Suprapubic skin (tissue), 4 donors: ENCODE data around the gene BCL7B. TPM values are rescaled to one million over a fixed set of nuclear protein-coding genes. Genes with fewer than 3 reads are reported as not detected.
"Not testable (repeated sequence)": the region's sequence is repeated elsewhere in the genome, so short reads cannot be mapped to it uniquely, and the experiment has no call there.

ENCODE experiments used
- DNase-seq, 2 donors: peaks; one replicate each; pipeline ENCODE4 v3.0.0-alpha.2; 2019; ENCODE audit warnings: low spot score in 2 of 2
- H3K27ac ChIP-seq: fragments of 200-600 bp; sonication (generic); one replicate; pipeline ENCODE4 v1.5.1; 2019
- H3K27me3 ChIP-seq: fragments of 200-600 bp; sonication (generic); one replicate; pipeline ENCODE4 v1.5.1; 2019
- H3K36me3 ChIP-seq: fragments of 200-600 bp; sonication (generic); one replicate; pipeline ENCODE4 v1.5.1; 2019
- H3K4me1 ChIP-seq: fragments of 200-600 bp; sonication (generic); one replicate; pipeline ENCODE4 v1.5.1; 2019
- H3K4me3 ChIP-seq: fragments of 200-600 bp; sonication (generic); one replicate; pipeline ENCODE4 v1.5.1; 2019; ENCODE audit warnings: mild to moderate bottlenecking
- H3K9me3 ChIP-seq: fragments of 200-600 bp; sonication (generic); one replicate; pipeline ENCODE4 v1.5.1; 2019
- CTCF ChIP-seq, 2 donors: fragments of 200-600 bp in 1 of 2; fragments of 450-650 bp in 1 of 2; sonication (generic) in 1 of 2; IDR thresholded peaks; one replicate each; pipeline ENCODE4 v1.5.1; 2016 to 2019; ENCODE audit warnings: antibody characterized with exemption in 2 of 2, mild to moderate bottlenecking in 1 of 2, moderate library complexity in 1 of 2
- EP300 ChIP-seq: sonication (generic); formaldehyde crosslinking; IDR thresholded peaks from one replicate; pipeline ENCODE4 v1.6.1; 2017; ENCODE audit warnings: antibody characterized with exemption
- POLR2A ChIP-seq, 2 donors: fragments of 450-650 bp; IDR thresholded peaks; one replicate each; pipeline ENCODE4 v1.6.1; 2017; ENCODE audit warnings: antibody characterized with exemption in 2 of 2, mild to moderate bottlenecking in 2 of 2, moderate library complexity in 2 of 2
- POLR2AphosphoS5 ChIP-seq, 3 donors: sonication (generic); formaldehyde crosslinking; IDR thresholded peaks; one replicate each; pipeline ENCODE4 v1.6.1; 2017; ENCODE audit warnings: antibody characterized with exemption in 3 of 3
- WGBS: methylation state at CpG from one replicate; pipeline ENCODE4 v1.1.5; 2018; 5-methylcytosine and 5-hydroxymethylcytosine counted together
- total RNA-seq, 4 donors: library from RNA; depleted of rRNA; stranded (reverse); fragments of >200 nt; gene quantifications; one replicate each; pipeline ENCODE4 v1.1.0, GENCODE V29; 2016

Gene BCL7B
- total RNA-seq, 4 donors from 2014 or later: 33.4 to 55.4 (median 46.1) TPM

GRCh38 chr7:73504017-73504416 lies 53.5 kb downstream of the BCL7B start:
- DNase-seq: peak in 1 of 2 donors; percentile 35
- peaks cover 100% of the 10 kb centered on the region for H3K36me3 ChIP-seq
- no peaks in the 10 kb centered on the region for H3K9me3 ChIP-seq
- H3K4me3 ChIP-seq: no peak overlapping the region
- TF ChIP-seq POLR2A (IDR thresholded peaks at IDR 0.05): no peak
- no peak for TF ChIP-seq CTCF (IDR thresholded peaks at IDR 0.05)
- no peak for TF ChIP-seq EP300
- TF ChIP-seq POLR2AphosphoS5 (IDR thresholded peaks at IDR 0.05): no peak
- H3K27ac ChIP-seq: no peak overlapping the region
- H3K4me1 ChIP-seq: no peaks in the 10 kb centered on the region
- H3K27me3 ChIP-seq: no peaks in the 10 kb centered on the region
- 97% methylated on average over 2 of the region's 2 CpGs for WGBS

GRCh38 chr7:73503229-73503628 lies 54.3 kb downstream of the BCL7B start:
- Histone ChIP-seq H3K4me1 (no peaks in the 10 kb centered on the region), H3K27ac (no peak overlapping the region), H3K36me3 (peaks cover 99% of the 10 kb centered on the region), H3K4me3 (no peak overlapping the region), H3K27me3 (no peaks in the 10 kb centered on the region), H3K9me3 (no peaks in the 10 kb centered on the region)
- 96% methylated on average over 5 of the region's 5 CpGs for WGBS
- DNase-seq: peak in 1 of 2 donors; percentile 15
- TF ChIP-seq POLR2A (IDR thresholded peaks at IDR 0.05): no peak

GRCh38 chr7:73496626-73497025 lies 60.9 kb downstream of the BCL7B start:
- WGBS: 96% methylated on average over 7 of the region's 7 CpGs
- H3K4me1 ChIP-seq: no peaks in the 10 kb centered on the region
- peaks cover 99% of the 10 kb centered on the region for H3K36me3 ChIP-seq

GRCh38 chr7:73495507-73495906 lies 62.0 kb downstream of the BCL7B start:
- not testable (repeated sequence) for H3K27me3 ChIP-seq, H3K4me1 ChIP-seq, H3K27ac ChIP-seq, DNase-seq, H3K9me3 ChIP-seq, H3K4me3 ChIP-seq
- WGBS: 96% methylated on average over 2 of the region's 2 CpGs
- peaks cover 99% of the 10 kb centered on the region for H3K36me3 ChIP-seq

More at GRCh38 chr7:73496626-73497025, 60.9 kb downstream of the BCL7B start:
- Histone ChIP-seq H3K4me3 (no peak overlapping the region), H3K27ac (no peak overlapping the region), H3K27me3 (no peaks in the 10 kb centered on the region), H3K9me3 (no peaks in the 10 kb centered on the region)
- no peak for DNase-seq
- TF ChIP-seq POLR2A (IDR thresholded peaks at IDR 0.05) (no peak), POLR2AphosphoS5 (IDR thresholded peaks at IDR 0.05) (no peak), CTCF (IDR thresholded peaks at IDR 0.05) (no peak), EP300 (no peak)

- no peak for DNase-seq
- no peak for TF ChIP-seq EP300
- TF ChIP-seq POLR2A (IDR thresholded peaks at IDR 0.05): no peak
- no peak for TF ChIP-seq CTCF (IDR thresholded peaks at IDR 0.05)
- no peak for TF ChIP-seq POLR2AphosphoS5 (IDR thresholded peaks at IDR 0.05)
- no peaks in the 10 kb centered on the region for H3K4me1 ChIP-seq
- H3K36me3 ChIP-seq: peaks cover 92% of the 10 kb centered on the region
- no peaks in the 10 kb centered on the region for H3K9me3 ChIP-seq
- no peak overlapping the region for H3K4me3 ChIP-seq
- H3K27me3 ChIP-seq: no peaks in the 10 kb centered on the region
- no peak overlapping the region for H3K27ac ChIP-seq
Measured at GRCh38 chr7:73489976-73490375, 67.5 kb downstream of the BCL7B start.

GRCh38 chr7:73487486-73487885 lies 70.0 kb downstream of the BCL7B start:
- 92% methylated on average over 1 of the region's 1 CpG for WGBS
- H3K9me3 ChIP-seq: no peaks in the 10 kb centered on the region
- H3K27ac ChIP-seq: no peak overlapping the region
- H3K36me3 ChIP-seq: peaks cover 87% of the 10 kb centered on the region
- no peaks in the 10 kb centered on the region for H3K27me3 ChIP-seq
- H3K4me3 ChIP-seq: no peak overlapping the region
- TF ChIP-seq CTCF (IDR thresholded peaks at IDR 0.05) (no peak), POLR2A (IDR thresholded peaks at IDR 0.05) (no peak), EP300 (no peak), POLR2AphosphoS5 (IDR thresholded peaks at IDR 0.05) (no peak)
- DNase-seq: no peak
- H3K4me1 ChIP-seq: no peaks in the 10 kb centered on the region

Other genes with a start within 250 kb of the BCL7B start
- gene NSUN5, start 248.9 kb downstream of the BCL7B start, total RNA-seq: 10 to 100 TPM; 25.6 to 38.0 (median 33.7) TPM
- under 1 TPM in 1 of 4 donors, not detected in 3; 0.30 TPM for gene TRIM50, start 229.6 kb downstream of the BCL7B start, total RNA-seq
- gene FKBP6, start 229.5 kb downstream of the BCL7B start, total RNA-seq: not detected
- gene FZD9, start 123.9 kb downstream of the BCL7B start, total RNA-seq: 1 to 10 TPM in 2 of 4 donors, under 1 TPM in 2; 0.47 to 2.1 (median 1.3) TPM
- 10 to 100 TPM; 27.9 to 36.7 (median 29.6) TPM for gene BAZ1B, start 35.4 kb downstream of the BCL7B start, total RNA-seq
- 10 to 100 TPM; 23.3 to 43.3 (median 40.8) TPM for gene TBL2, start 20.9 kb upstream of the BCL7B start, total RNA-seq
- gene MLXIPL, start 66.8 kb upstream of the BCL7B start, total RNA-seq: 1 to 10 TPM; 1.9 to 9.3 (median 2.7) TPM
- 1 to 10 TPM; 1.9 to 3.5 (median 2.1) TPM for gene VPS37D, start 110.1 kb upstream of the BCL7B start, total RNA-seq
- 1 to 10 TPM; 4.4 to 4.9 (median 4.8) TPM for gene DNAJC30, start 125.8 kb upstream of the BCL7B start, total RNA-seq
- gene BUD23, start 125.9 kb upstream of the BCL7B start, total RNA-seq: 10 to 100 TPM; 48.1 to 65.8 (median 53.8) TPM
- gene STX1A, start 162.0 kb upstream of the BCL7B start, total RNA-seq: 1 to 10 TPM; 3.3 to 6.0 (median 4.3) TPM
- gene ABHD11, start 181.1 kb upstream of the BCL7B start, total RNA-seq: 10 to 100 TPM; 15.2 to 39.4 (median 23.7) TPM
- 10 to 100 TPM in 2 of 4 donors, 1 to 10 TPM in 2; 4.6 to 19.4 (median 12.0) TPM for gene CLDN3, start 212.6 kb upstream of the BCL7B start, total RNA-seq